ENCODE data around the gene CDH13.

Gene CDH13

DNA sequence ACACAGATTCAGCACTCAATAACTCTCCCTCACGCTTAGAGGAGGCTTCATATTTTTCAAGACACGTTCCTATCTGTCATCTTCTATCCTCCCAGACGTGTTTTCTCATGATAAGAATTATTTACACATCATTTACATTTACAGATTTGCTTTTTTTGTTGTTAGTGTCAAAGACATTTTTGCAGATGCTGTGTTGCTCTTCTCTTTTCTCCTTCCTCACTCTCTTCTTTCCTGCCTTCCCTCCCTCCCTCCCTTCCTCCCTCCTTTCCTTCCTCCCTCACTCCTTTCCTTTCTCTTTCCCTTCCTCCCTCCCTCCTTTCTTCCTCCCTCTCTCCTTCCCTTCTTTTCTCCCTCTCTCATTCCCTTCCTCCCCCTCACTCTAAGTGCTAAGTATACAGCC lies 643.9 kb downstream of the CDH13 start:
- no peak for DNase-seq

DNA sequence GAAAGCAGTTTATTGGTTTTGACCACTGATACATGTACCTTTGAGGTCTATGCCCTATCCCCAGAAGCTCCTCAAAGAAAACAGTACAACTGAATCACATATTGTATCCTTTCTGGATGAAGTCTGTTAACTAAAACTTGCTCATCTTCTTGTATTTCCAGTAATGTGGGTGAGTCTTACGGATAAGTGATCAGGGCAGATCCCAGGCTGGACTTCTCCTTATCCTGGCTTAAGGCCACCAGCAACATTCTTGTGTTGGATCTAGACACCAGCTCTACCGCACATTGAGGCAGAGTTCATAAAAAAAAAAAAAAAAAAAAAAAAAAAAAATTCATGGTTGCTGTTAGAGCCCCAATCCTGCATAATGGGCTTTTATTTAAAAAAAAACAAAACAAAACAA lies 644.4 kb downstream of the CDH13 start:
- no peak for DNase-seq

DNA sequence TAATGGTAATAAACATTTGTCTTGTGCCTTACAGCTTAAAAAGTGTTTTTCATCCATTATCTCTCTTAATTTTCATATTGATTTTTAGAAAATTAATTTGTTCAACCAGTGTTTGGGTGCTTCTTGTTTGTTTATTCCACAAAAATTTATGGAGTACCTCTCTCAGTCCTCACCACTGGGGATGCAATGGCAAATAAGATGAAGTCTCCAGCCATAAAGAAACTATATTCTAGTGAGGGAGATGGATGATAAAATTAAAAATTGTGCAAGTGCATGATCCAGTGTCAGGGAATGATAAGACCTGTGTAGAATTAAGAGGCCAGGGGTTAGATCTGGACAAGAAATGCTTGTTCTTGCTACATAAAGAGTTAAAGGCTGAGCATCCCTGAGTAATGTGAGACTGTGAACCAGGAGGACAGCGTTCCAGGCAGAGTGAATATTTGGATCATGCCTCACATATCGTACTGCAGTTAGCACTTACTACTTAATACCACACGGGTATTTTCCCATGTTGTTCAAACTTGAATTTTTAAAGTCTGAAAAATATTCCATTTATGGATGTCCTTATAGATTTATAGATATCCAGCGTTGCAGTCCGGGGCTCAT lies 645.3 kb downstream of the CDH13 start:
- no peak for DNase-seq

DNA sequence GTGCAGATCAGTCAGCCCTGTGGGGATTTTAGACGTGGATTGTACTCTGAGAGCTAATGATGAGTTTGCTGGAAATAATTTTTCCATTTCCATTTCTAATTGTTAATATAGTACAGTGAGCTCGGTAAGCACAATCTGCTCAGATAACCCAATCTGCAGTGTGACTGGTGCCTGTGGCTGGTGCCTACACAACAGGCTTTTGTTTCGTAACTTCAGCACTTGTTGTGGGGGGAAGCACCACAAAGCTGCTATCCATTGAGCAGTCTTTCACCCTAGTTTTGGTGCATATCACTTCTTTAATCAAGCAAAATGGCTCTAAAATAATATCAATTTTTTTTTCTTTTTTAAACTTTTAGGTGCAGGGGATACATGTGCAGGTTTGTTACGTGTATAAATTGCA lies 646.1 kb downstream of the CDH13 start:
- no peak for DNase-seq

DNA sequence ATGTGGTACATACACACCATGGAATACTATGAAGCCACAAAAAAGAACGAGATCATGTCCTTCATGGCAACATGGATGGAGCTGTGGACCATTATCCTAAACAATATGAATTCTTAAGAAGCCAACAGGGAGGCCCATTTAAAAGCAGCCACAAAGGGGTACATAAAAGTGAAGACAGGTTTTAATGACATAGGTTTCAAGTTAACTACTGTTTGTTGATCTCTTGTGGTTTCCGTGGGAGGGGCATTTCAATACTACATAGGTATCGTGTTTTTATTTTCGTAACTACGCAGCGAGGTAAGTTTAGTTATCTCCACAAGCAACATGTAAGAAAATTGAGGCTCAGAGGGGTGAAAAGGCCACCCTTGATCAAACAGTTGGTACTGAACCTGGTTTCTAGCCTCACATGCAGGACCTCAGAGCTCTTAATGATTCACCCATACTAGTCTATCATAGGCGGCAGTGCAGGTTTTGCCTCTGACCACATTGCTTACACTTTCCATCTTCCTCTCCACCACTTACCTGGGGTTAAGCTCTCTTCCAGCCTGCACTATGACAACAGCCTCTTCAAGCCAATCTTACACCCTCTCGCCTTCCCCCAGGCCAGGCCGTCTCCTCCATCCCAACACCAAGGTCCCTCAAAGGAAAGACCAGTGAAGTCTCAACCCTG lies 646.9 kb downstream of the CDH13 start:
- DNase-seq: no peak

DNA sequence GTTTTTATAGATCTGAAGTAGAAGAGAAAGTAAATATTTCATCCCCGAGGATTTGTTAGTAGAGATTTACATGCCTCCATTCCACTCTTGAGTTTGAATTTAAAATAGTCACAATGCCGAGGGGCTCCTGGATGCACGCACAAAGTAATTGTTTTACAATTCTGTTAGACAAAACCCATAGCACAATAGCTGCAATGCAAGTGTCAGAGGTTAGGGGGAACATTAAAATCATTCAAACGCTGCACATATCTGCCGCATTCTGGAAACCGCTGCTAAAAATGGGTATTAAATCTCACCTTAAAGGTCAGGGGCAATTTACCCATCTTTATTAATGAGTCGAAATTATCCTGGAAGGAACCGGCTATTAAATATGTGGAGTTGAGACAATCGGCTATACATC lies 652.5 kb downstream of the CDH13 start:
- DNase-seq: no peak

DNA sequence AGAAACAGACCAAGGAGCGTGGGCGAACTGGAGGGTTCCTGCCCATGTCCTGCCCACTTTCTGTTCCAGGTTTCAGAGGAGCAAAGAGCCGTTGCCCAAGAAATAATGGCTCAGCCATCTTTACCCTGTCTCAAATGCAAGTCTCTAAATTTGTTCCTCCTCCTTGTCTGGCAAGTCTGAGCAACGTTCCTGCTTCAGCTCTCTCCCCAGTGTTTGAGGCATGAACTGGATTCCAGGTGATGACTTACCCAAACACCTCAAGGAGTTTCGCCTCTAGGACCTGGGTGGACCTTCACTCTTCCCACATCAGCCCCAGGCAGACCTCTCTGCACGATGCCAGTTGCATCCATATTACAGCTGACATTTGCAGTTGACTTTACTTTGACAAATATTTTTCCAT lies 659.2 kb downstream of the CDH13 start:
- DNase-seq: no peak

DNA sequence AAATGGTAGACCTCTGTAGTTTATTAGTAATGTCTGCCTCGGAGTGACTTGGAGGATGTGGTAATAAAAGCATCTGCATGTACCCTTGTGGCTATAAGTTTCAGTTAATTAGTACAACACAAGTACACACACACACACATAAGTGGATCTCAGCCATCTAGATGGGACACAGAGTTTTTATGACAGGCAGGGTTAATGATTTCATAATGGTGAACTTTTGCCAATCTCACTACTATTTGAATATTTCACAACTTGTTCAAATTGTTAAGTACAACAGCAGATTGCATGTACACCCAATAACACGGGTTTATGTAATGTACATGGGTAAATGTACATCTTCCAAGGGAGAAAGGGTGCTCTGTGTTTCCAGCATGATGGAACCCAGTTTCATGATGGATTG lies 669.7 kb downstream of the CDH13 start:
- no peak for DNase-seq

DNA sequence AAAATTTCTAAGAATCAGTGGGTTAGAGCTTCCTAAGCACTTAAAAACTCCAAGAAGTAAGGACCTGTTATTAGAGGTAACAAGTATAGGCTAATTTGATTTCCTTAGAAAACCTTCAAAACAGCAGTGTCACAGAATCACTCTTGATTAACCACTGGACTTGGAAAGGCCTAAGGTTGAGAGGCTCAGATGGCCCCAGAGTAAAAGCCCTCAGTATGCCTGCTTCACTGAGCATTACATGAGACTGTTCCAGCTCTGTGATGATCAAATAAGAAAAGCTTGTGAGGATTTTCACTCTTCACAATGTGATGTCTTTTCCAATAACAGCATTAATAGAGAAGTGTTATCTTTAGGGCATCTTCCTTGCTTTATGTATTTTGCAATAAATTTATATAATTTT lies 671.8 kb downstream of the CDH13 start:
- DNase-seq: no peak

DNA sequence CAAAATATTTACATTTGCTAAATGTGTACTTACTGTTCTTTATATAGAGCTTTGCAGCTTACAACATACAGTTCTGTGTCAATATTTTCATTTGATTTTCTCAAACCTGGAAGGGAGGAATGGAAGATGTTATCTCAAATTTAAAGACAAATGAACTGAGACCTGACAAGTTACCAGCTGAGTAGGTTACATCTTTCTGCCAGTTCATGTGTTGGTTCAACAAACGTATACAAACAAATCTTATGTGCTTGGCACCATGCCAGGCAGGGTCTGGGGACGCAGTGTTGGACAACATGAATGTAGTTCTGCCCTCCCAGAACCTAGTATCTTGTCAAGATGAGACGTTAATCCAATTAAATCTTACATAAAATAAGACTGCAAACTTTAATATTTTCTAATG lies 673.6 kb downstream of the CDH13 start:
- no peak for DNase-seq

DNA sequence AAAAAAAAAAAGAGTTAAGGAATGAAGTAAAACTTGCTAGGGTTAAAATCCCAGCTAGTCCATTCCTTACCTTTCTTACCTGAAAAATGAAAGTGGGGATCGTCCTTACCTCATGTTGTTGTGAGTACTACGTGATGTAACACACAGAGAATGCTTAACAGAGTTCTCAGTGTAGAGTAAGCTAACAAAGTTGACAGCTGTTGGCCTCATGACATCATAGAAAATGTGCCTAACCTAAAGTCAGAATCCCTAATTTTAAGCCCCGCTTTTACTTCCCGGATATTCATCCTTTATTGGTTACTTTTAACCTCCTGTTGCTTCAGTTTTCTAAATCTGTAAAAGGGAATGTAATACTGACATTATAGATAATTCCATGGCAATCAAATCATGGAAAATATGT lies 675.2 kb downstream of the CDH13 start:
- DNase-seq: no peak

DNA sequence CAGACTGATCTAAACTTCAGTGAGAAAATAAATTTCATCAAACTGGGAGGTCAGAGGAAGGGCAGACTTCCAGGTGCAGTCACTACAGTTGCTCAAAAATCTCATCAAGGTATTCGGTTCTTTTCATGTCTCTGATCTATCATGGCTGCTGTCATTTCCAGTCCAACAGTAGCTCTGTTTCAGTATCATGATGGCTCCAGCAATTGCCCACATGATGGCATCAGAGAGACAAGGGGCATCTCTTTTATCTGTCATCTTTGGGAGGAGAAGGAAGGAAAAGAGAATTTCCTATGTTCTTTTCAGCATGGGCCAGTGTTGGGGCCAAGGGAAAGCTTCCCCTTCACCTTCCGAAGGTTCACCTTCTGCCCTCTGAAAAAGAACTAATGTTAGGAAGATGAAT lies 676.1 kb downstream of the CDH13 start:
- no peak for DNase-seq

DNA sequence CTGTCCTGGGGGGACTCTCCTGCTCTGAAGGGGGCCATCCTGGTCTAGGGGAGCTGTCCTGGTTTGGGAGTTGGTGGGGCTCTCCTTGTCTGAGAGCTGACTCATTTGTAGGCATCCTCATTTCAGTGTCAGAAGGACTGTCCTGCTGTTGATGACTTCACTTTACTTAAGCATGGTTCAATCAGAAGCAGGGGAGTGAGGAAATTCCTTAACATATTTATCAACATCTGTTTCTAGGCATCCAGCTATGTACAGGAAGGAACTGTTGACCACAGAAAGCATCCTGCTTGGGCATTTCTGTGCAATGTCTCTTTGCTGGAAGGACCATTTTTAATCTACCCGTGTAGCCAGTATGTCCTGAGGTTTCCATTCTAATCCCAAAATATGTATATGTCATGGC lies 678.3 kb downstream of the CDH13 start:
- no peak for DNase-seq

DNA sequence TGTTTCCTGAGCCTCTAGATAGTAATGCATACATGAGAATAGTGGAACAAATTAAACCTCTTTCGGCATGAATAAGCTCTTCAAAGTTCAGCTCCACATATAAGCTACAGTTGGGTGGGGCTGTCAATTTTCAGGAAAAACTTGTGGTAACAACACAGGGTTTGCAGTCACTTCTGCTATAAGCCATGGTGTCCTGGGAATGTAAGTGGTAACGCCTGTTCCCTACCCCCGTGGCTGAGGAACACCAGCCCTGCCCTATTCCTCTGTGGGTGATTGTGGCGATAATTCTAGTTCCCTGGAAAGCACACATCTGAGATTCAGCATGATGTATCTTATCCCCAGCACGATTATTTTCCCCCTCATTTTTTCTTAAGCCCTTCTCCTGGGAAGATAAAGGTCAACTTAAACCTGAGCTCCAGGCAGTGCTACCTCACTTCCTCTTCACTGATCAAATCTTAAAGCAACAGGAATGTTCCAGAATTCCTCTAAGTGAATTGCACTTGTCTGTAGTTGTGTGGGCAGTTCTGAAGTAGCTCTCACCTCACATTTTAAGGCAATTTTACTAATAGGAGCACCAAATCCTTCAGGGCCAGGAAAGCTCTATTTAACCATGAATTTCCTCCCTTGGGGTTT lies 680.3 kb downstream of the CDH13 start:
- DNase-seq: no peak

DNA sequence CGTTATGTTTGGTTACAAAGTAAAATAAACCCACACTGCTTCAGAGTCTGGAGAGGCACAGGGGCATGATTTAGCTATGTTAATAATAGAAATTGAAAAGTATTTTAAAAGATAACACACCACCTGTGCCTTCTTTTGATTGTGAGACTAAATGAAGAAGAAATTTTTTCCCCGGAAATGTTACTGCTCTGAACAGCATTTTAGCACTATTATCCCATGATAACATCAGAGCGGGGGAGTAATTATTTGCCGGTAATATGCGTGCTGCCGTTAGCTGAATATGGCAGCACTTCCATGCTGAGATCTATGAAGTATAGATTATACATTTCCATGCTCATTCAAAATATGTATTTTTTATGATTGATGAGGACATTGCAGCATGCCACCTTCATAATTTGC lies 680.8 kb downstream of the CDH13 start:
- no peak for DNase-seq

DNA sequence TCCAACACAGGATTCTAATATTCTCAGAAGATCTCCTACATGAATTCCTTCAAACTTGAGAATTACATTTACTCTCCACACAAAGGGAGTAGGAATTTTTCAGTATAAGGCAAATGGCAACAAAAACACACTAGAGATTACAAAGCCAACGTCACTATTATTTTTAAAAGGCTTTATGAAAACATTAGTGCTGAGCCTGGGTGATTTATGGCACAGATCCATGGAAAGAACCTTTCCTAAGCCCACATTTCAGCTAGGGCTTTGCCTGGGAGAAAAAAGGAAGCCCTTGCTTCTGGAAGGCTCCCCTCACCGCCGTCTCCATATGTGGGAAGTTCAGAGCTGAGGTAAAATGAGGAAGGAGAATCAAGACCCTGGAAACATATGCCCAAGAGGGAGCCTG lies 681.6 kb downstream of the CDH13 start:
- no peak for DNase-seq

DNA sequence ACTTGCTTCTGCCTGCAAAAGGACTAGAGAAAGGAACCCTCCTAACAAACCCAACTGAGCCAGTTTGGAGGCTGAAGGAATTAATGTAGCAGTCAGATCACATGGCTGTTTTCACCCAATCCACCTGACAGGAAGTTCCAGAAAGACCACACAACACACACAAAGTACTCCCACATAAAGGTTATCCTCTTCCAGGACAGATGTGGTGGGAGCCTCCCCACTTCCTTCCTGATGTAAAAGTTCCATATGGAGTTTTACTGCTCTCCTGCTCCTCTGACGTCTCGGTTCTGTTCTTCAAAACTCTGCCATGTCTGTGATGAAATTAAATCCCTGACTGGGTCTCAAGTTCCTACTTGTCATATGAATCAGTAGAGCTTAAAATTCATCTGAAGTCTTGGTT lies 684.0 kb downstream of the CDH13 start:
- no peak for DNase-seq

DNA sequence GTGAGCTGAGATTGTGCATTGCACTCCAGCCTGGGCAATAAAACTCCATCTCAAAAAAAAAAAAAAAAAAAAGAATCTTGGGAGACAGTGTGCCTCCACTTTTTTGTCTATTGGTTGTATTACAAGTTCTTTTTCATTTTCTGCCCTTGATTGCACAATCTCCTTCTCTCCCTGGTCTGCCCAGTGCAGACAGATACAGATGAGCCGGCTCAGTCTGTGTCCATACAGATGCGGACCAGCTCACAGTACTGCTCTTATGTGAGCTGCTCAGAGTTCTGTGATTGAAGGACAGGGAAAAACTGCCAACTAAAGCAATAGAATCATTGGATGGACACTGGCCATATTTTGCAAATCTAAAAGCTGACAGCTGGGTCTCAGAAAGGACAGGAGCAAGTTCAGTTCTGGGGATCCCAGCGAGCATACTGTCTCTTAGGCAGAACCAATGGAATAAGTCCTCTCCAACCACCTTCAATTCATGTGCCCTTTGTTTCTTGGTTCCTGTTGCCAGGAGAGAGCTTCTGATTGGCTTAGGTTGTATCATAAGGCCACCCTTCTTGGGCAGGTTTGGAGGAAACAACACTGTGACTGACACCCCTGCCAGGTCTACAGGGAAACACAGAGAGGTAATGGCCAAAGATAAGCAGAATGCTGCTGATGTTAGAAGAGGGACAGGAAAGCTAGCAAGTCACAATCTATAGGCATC lies 685.4 kb downstream of the CDH13 start:
- DNase-seq: no peak

DNA sequence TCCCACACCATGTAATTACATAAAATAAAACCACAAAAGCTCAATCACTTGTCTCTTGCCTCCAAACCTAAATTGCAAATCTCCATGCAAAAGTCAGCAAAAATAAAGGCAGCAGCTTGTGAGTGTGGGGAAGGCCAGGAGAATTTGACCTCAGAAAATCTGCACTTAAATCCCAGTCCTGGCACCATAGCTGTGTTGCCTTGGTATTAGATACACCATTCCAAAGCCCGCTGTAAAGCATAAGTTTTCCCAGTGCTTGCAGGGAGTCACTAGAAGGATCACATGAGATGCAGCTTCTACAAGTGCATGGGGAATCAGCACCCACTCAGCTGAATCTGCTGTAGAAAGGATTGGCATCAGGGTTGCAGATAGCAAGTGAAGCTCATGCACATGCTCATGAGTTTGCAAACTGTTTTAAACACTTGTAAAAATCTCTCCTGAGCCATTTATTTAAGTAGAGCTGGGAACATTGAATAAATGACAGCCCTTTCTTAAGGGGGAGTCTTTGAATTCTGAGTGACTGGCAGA lies 686.0 kb downstream of the CDH13 start:
- no peak for DNase-seq

DNA sequence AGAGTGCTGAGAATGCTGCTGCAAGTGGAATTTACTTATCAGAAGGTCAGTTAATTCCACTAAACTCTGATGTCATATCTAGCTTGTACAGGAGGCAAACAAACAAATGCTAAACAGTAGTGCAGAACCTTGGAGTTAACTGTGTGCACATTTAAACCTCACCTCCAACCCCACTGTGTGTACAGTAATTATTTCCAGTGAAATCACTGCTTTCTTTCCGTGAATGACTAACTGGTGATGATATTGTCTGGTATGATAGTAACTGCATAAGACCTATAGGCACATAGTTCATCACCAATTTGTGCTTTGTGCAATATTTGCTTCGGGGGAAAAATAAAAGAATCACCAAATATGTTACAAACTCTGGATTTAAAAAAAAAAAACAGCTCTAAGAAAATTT lies 688.5 kb downstream of the CDH13 start:
- DNase-seq: no peak

DNA sequence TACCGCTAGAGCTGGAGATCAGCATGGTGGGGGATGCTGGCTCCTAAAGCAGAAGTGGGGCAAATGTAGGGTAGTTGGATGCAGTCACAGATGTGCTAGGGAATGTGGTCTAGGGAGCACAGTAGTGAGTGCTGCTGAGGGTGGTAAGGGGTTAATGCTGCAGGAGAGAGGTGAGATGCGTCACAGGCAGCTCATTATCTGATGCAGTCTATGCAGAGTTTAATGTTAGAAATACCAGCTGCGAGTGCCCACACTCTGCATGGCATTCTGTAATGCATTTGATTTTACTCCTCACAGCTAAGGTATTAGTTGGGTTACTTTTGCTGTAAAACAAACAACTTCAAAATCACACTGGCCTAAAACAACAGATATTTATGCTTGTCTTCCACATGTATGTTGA lies 689.7 kb downstream of the CDH13 start:
- DNase-seq: no peak

DNA sequence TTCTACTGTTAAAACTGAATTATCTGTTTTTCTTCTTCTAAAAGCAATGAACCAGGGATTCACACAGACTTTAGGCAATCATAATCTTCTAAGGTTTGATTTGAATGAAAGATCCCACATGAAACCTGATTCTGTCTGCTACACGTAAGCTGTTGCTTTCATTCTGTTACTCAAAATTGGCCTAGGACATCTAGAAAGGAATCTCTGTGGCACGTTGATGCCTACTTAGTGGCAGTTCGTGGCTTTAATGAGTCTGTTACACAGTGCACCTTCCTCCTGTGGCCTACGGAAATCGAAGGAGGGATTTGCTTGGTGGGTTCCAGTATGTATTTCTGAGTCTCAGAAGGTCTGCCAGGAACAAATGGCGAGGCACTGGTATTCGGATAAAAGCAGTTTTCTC lies 691.6 kb downstream of the CDH13 start:
- DNase-seq: no peak

DNA sequence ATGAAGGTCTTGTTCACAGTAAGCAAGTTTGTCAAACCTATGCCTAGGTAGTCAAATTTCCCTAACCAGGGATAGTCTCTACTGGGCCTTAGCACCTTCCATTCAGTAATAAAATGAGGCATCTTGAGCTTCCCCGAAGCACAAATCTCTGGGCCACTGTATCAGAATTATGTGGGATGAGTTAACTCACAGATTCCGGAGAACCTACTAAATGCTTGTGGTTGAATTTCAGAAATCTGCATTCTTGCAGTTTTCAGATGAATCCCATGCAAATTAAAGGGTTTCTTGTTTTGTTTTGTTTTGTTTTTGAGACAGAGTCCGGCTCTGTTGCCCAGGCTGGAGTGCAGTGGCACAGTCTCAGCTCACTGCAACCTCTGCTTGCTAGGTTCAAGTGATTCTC lies 702.2 kb downstream of the CDH13 start:
- DNase-seq: no peak

DNA sequence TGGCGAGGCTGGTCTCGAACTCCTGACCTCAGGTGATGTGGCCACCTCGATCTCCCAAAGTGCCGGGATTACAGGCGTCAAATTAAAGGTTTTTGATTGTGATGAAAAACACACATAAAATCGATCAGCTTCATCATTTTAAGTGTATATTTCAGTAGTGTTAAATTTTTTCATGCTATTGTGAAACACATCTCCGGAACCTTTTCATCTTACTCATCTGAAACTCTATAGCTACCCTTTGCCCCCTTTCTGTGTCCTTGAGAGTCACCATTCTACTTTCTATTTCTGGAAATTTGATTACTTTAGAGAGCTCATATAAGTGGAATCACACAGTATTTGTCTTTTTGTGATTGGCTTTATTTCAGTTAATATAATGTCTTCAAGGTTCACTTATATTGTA lies 702.7 kb downstream of the CDH13 start:
- DNase-seq: no peak

Data from activated effector memory CD4-positive, alpha-beta T cell treated with Interleukin-2 at 50 U/mL for 16 hours (primary cell).